ENCODE results near the gene AP3S2.

The AP3S2 gene

GRCh38 chr15:89812847-89813320, 80.9 kb downstream of the AP3S2 start:
- TF ChIP-seq CTCF (IDR thresholded peaks at IDR 0.05; ENCODE audit: low read depth, low read length), result no peak
- DNase-seq (ENCODE audit: extremely low read depth, low read depth), result no peak

GRCh38 chr15:89812011-89812846, 81.6 kb downstream of the AP3S2 start:
- TF ChIP-seq CTCF (IDR thresholded peaks at IDR 0.05; ENCODE audit: low read depth, low read length), result no peak
- DNase-seq (ENCODE audit: extremely low read depth, low read depth), result no peak

- TF ChIP-seq CTCF (IDR thresholded peaks at IDR 0.05; ENCODE audit: low read depth, low read length), result no peak
- DNase-seq (ENCODE audit: extremely low read depth, low read depth), result no peak
Observed at GRCh38 chr15:89810837-89811236, 83.0 kb downstream of the AP3S2 start.

- DNase-seq (ENCODE audit: extremely low read depth, low read depth), result no peak
- no peak for TF ChIP-seq CTCF (IDR thresholded peaks at IDR 0.05; ENCODE audit: low read depth, low read length)
Observed at GRCh38 chr15:89809787-89810148, 84.0 kb downstream of the AP3S2 start.

GRCh38 chr15:89809093-89809786, 84.6 kb downstream of the AP3S2 start:
- no peak for DNase-seq (ENCODE audit: extremely low read depth, low read depth)
- TF ChIP-seq CTCF (IDR thresholded peaks at IDR 0.05; ENCODE audit: low read depth, low read length), result no peak

GRCh38 chr15:89808160-89808870, 85.5 kb downstream of the AP3S2 start:
- DNase-seq (ENCODE audit: extremely low read depth, low read depth), result no peak
- no peak for TF ChIP-seq CTCF (IDR thresholded peaks at IDR 0.05; ENCODE audit: low read depth, low read length)

Measured in AG09319 (cell line).